ENCODE data around the gene TMEM184B. TPM values are rescaled to one million over a fixed set of nuclear protein-coding genes. Genes with fewer than 3 reads are reported as not detected.
A peak's percentile ranks its signal among the peaks of the same experiment; 100 is the strongest.

Gene TMEM184B
- polyA plus RNA-seq, 1 donor, result 44.1 TPM

GRCh38 chr22:38205261-38206128, 67.3 kb downstream of the TMEM184B start:
- DNase-seq, result no peak

- no peak for DNase-seq
These were observed 68.0 kb downstream of the TMEM184B start for GRCh38 chr22:38204784-38205183.

- no peak for DNase-seq
These were observed 68.8 kb downstream of the TMEM184B start for GRCh38 chr22:38203855-38204514.

- DNase-seq, result no peak
These were observed 69.6 kb downstream of the TMEM184B start for GRCh38 chr22:38203090-38203810.

- DNase-seq, result peak; percentile 76
These were observed 70.2 kb downstream of the TMEM184B start for GRCh38 chr22:38202437-38203089.

- peak; percentile 95 for DNase-seq
These were observed 70.9 kb downstream of the TMEM184B start, which contains the start of gene MAFF for GRCh38 chr22:38201711-38202436. TSS of gene MAFF (plus strand) at chr22:38201994. CDS start at chr22:38213854, 11,860 bp downstream.

GRCh38 chr22:38201371-38201710, 71.5 kb downstream of the TMEM184B start:
- no peak for DNase-seq

GRCh38 chr22:38199826-38200559, 72.8 kb downstream of the TMEM184B start:
- DNase-seq, result no peak

- DNase-seq, result no peak
These were observed 75.9 kb downstream of the TMEM184B start for GRCh38 chr22:38196791-38197419.

GRCh38 chr22:38193580-38193979, 79.2 kb downstream of the TMEM184B start:
- no peak for DNase-seq

- no peak for DNase-seq
These were observed 80.3 kb downstream of the TMEM184B start for GRCh38 chr22:38192475-38192863.

- DNase-seq, result no peak
These were observed 80.9 kb downstream of the TMEM184B start for GRCh38 chr22:38191731-38192474.

- DNase-seq, result no peak
These were observed 81.8 kb downstream of the TMEM184B start for GRCh38 chr22:38191055-38191454.

GRCh38 chr22:38190581-38190980, 82.2 kb downstream of the TMEM184B start:
- DNase-seq, result no peak

GRCh38 chr22:38189104-38189503, 83.7 kb downstream of the TMEM184B start:
- no peak for DNase-seq

- DNase-seq, result no peak
These were observed 85.2 kb downstream of the TMEM184B start for GRCh38 chr22:38187413-38188212.

- no peak for DNase-seq
These were observed 86.4 kb downstream of the TMEM184B start for GRCh38 chr22:38186429-38186828.

- DNase-seq, result no peak
These were observed 88.0 kb downstream of the TMEM184B start for GRCh38 chr22:38184788-38185187.
